B cell (primary cell): Measurements from ENCODE around the gene WFDC2. TPM values are rescaled to one million over a fixed set of nuclear protein-coding genes. Genes with fewer than 3 reads are reported as not detected.

Experiments
- ATAC-seq: fragments of 200-7000 bp; cut with Tn5 transposase; one replicate; pipeline ENCODE4 v1.10.0; 2021; ENCODE audit warnings: low read depth, mild to moderate bottlenecking, moderate number of reproducible peaks, moderate library complexity
- CTCF ChIA-PET: fragments of 350-600 bp; sonication (Branson Sonifier 250); formaldehyde crosslinking; loops from one replicate; lab custom pipeline; 2021; ENCODE audit warnings: antibody characterized with exemption, inconsistent platforms; lab: Charles Lee
- POLR2A ChIA-PET: fragments of 350-600 bp; sonication (Branson Sonifier 250); formaldehyde crosslinking; loops from one replicate; lab custom pipeline; 2021; ENCODE audit warnings: antibody characterized with exemption; lab: Charles Lee
- DNase-seq: peaks from one replicate; pipeline ENCODE4 v3.0.0; 2013
- H2AFZ ChIP-seq: 2 replicates; pipeline ENCODE4 v1.6.1; 2012; ENCODE audit warnings: mild to moderate bottlenecking, low read depth, low read length; ENCODE audit not compliant: insufficient read depth, poor library complexity, severe bottlenecking
- H3K27ac ChIP-seq, 2 donors: 1 replicate in 1 of 2; 2 replicates in 1 of 2; pipeline ENCODE4 v1.5.1; 2012 to 2013; ENCODE audit warnings: low read length in 2 of 2, mild to moderate bottlenecking in 2 of 2, moderate library complexity in 1 of 2
- H3K27me3 ChIP-seq, 4 experiments: fragments of 200-600 bp in 1 of 4; sonication (generic) in 1 of 4; replicated peaks in 1 of 4; 1 replicate in 2 of 4; 2 replicates in 2 of 4; pipeline versions ENCODE4 v1.6.1 to v1.7.0; 2013 to 2016; ENCODE audit warnings: low read length in 3 of 4, mild to moderate bottlenecking in 2 of 4, mixed read lengths in 1 of 4, moderate library complexity in 1 of 4; ENCODE audit not compliant: insufficient read depth in 4 of 4, control insufficient read depth in 3 of 4; ENCODE audit errors: control extremely low read depth in 1 of 4
- H3K36me3 ChIP-seq, 2 experiments: replicated peaks in 1 of 2; 1 replicate in 1 of 2; 2 replicates in 1 of 2; pipeline versions ENCODE4 v1.6.1 to v1.7.1; 2013; ENCODE audit warnings: low read length in 1 of 2; ENCODE audit not compliant: insufficient read depth in 2 of 2, control insufficient read depth in 1 of 2; ENCODE audit errors: control extremely low read depth in 1 of 2, extremely low read depth in 1 of 2
- H3K4me1 ChIP-seq, 2 donors: fragments of 200-600 bp in 1 of 2; sonication (generic) in 1 of 2; 1 replicate in 1 of 2; 2 replicates in 1 of 2; pipeline versions ENCODE4 v1.5.1 to v1.6.1; 2013 to 2017; ENCODE audit warnings: low read length in 2 of 2; ENCODE audit not compliant: control insufficient read depth in 2 of 2, insufficient read depth in 2 of 2
- H3K4me2 ChIP-seq: replicated peaks from 2 replicates; pipeline ENCODE3; 2012; ENCODE audit warnings: mild to moderate bottlenecking, low read depth, low read length; ENCODE audit not compliant: poor library complexity, severe bottlenecking
- H3K4me3 ChIP-seq, 5 experiments: fragments of 200-600 bp in 1 of 5; sonication (generic) in 1 of 5; 1 replicate in 3 of 5; 2 replicates in 2 of 5; pipeline versions ENCODE4 v1.5.1 to v1.7.0; 2011 to 2016; ENCODE audit warnings: low read length in 4 of 5, mild to moderate bottlenecking in 4 of 5, low read depth in 2 of 5, control low read depth in 1 of 5, moderate library complexity in 1 of 5; ENCODE audit not compliant: insufficient read depth in 1 of 5; ENCODE audit errors: control extremely low read depth in 1 of 5, extremely low read depth in 1 of 5
- H3K79me2 ChIP-seq: fragments of 200-600 bp; sonication (generic); one replicate; pipeline ENCODE4 v1.6.0; 2016; ENCODE audit warnings: low read length; ENCODE audit not compliant: control insufficient read depth, insufficient read depth
- H3K9ac ChIP-seq: fragments of 200-600 bp; sonication (generic); 2 replicates; pipeline ENCODE4 v1.6.1; 2017; ENCODE audit warnings: mild to moderate bottlenecking, low read length, moderate library complexity
- H3K9me3 ChIP-seq, 3 donors: one replicate each; pipeline versions ENCODE4 v1.6.1 to v1.7.1; 2013; ENCODE audit warnings: low read length in 2 of 3; ENCODE audit not compliant: control insufficient read depth in 2 of 3, insufficient read depth in 1 of 3; ENCODE audit errors: control extremely low read depth in 1 of 3
- H4K20me1 ChIP-seq: 2 replicates; pipeline ENCODE4 v1.6.0; 2012; ENCODE audit warnings: mild to moderate bottlenecking, low read length; ENCODE audit not compliant: insufficient read depth, control insufficient read depth, poor library complexity, severe bottlenecking
- H3K27ac Mint-ChIP-seq: one replicate; pipeline ENCODE4 v1.8.0; 2021; ENCODE audit warnings: mixed read lengths
- H3K27me3 Mint-ChIP-seq: one replicate; pipeline ENCODE4 v1.8.0; 2021; ENCODE audit warnings: mixed read lengths
- H3K4me1 Mint-ChIP-seq: one replicate; pipeline ENCODE4 v1.8.0; 2021; ENCODE audit warnings: mixed read lengths
- H3K4me3 Mint-ChIP-seq: one replicate; pipeline ENCODE4 v1.8.0; 2021; ENCODE audit warnings: mixed read lengths
- H3K9me3 Mint-ChIP-seq: one replicate; pipeline ENCODE4 v1.8.0; 2022; ENCODE audit warnings: mixed read lengths; ENCODE audit not compliant: insufficient read depth
- CTCF ChIP-seq: fragments of 200-600 bp; IDR thresholded peaks from one replicate; pipeline ENCODE4 v1.8.0; 2022; ENCODE audit warnings: antibody characterized with exemption, mild to moderate bottlenecking
- EZH2 ChIP-seq: IDR thresholded peaks from 2 replicates; pipeline ENCODE4 v1.6.1; 2012; ENCODE audit warnings: borderline replicate concordance, low read depth, mild to moderate bottlenecking, moderate library complexity, low read length; ENCODE audit not compliant: insufficient read depth, poor library complexity, severe bottlenecking
- WGBS: methylation state at CpG from one replicate; pipeline ENCODE4 v1.1.5; 2013; ENCODE audit warnings: missing lambda C conversion rate; ENCODE audit not compliant: insufficient coverage; 5-methylcytosine and 5-hydroxymethylcytosine counted together
- intact Hi-C: fragments of 100-400 bp; cut with micrococcal nuclease; formaldehyde crosslinking; loops from one replicate; pipeline ENCODE4 v1.10.0; 2022
- polyA plus RNA-seq: library from polyadenylated mRNA; depleted of rRNA; stranded (reverse); fragments of >200 nt; gene quantifications from 2 replicates; pipeline ENCODE4 v1.2.3, GENCODE V29; 2012
- total RNA-seq, 2 donors: library from RNA; stranded (reverse); fragments of 120-200 nt in 1 of 2; gene quantifications; 1 replicate in 1 of 2; 2 replicates in 1 of 2; pipeline versions ENCODE4 v1.2.3 to v1.2.4, GENCODE V29; 2013 to 2022

The WFDC2 gene
- total and polyA plus RNA-seq, 2 donors (not counting 1 experiment from before 2014, with no cell fraction given) = 0.81 TPM; not detected in 1

- Histone ChIP-seq H3K36me3 (no peaks in the 10 kb centered on the region), H2AFZ (no peak overlapping the region), H3K4me2 (no peak overlapping the region), H3K79me2 (no peaks in the 10 kb centered on the region), H3K27me3 (peaks cover 0 to 13% (median 8%) of the 10 kb centered on the region in 4 experiments), H3K4me3 (no peak overlapping the region), H3K9ac (no peak overlapping the region), H4K20me1 (no peaks in the 10 kb centered on the region), H3K27ac (no peak overlapping the region), H3K9me3 (no peaks in the 10 kb centered on the region), H3K4me1 (no peaks in the 10 kb centered on the region)
- no peak overlapping the region for H3K4me3 Mint-ChIP-seq
- no peak overlapping the region for H3K27ac Mint-ChIP-seq
- H3K27me3 Mint-ChIP-seq = peaks cover 53% of the 10 kb centered on the region
- ChIA-PET CTCF (no interaction called here), POLR2A (no interaction called here)
- TF ChIP-seq EZH2 = no peak
- TF ChIP-seq CTCF = no peak
- DNase-seq (no peak), ATAC-seq (no peak)
- peaks cover 8% of the 10 kb centered on the region for H3K4me1 Mint-ChIP-seq
- WGBS = 86% methylated on average over 1 of the region's 1 CpG
- no peaks in the 10 kb centered on the region for H3K9me3 Mint-ChIP-seq
- intact Hi-C loops = no loop called here
These were observed 33.0 kb downstream of the WFDC2 start for GRCh38 chr20:45502561-45502960.

DNA sequence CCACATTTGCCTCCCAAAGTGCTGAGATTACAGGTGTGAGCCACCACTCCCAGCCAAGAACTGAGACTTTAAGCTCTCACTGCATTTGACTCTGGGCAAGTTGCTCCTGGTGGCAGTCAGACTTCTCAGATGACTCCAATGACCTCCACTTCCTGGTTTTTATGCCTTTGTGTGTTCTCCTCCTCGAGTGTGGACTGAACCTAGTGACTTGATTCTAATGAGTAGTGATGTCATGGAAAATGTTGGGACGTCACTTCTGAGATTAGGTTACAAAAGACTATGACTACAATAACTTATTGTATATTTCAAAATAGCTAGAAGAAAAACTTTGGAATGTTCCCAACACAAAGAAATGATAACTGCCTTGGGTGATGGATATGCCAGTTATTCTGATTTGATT, 33.9 kb downstream of the WFDC2 start:
- Histone ChIP-seq H4K20me1 (no peaks in the 10 kb centered on the region), H3K27me3 (peaks cover 0 to 13% (median 8%) of the 10 kb centered on the region in 4 experiments), H3K36me3 (no peaks in the 10 kb centered on the region), H3K27ac (no peak overlapping the region), H3K4me2 (no peak overlapping the region), H3K9ac (no peak overlapping the region), H2AFZ (no peak overlapping the region), H3K79me2 (no peaks in the 10 kb centered on the region), H3K4me1 (no peaks in the 10 kb centered on the region), H3K9me3 (no peaks in the 10 kb centered on the region), H3K4me3 (no peak overlapping the region)
- Mint-ChIP-seq H3K4me1 (peaks cover 13% of the 10 kb centered on the region), H3K9me3 (no peaks in the 10 kb centered on the region), H3K27ac (no peak overlapping the region), H3K27me3 (peaks cover 53% of the 10 kb centered on the region), H3K4me3 (no peak overlapping the region)
- WGBS = no CpG with 5 or more reads among the region's 2 CpGs
- CTCF ChIA-PET = no interaction called here
- intact Hi-C loops = no loop called here
- DNase-seq = no peak
- TF ChIP-seq CTCF = no peak
- TF ChIP-seq EZH2 = no peak
- ATAC-seq = no peak
- POLR2A ChIA-PET = no interaction called here
